C4-2B (cell line): ENCODE results near the gene ZNF558.
A peak's percentile ranks its signal among the peaks of the same experiment; 100 is the strongest.

ENCODE experiments used
- H3K27ac ChIP-seq: fragments of 450-650 bp; 2 replicates; pipeline ENCODE4 v1.5.1; 2017
- ZFX ChIP-seq: fragments of 450-650 bp; IDR thresholded peaks from 2 replicates; pipeline ENCODE4 v1.6.1; 2017
- TF ChIP-seq, protein P1 (sequence below): fragments of 450-650 bp; conservative IDR thresholded peaks from 2 replicates; pipeline ENCODE4 v1.5.1; 2017; ENCODE audit warnings: mild to moderate bottlenecking

The ZNF558 gene

DNA sequence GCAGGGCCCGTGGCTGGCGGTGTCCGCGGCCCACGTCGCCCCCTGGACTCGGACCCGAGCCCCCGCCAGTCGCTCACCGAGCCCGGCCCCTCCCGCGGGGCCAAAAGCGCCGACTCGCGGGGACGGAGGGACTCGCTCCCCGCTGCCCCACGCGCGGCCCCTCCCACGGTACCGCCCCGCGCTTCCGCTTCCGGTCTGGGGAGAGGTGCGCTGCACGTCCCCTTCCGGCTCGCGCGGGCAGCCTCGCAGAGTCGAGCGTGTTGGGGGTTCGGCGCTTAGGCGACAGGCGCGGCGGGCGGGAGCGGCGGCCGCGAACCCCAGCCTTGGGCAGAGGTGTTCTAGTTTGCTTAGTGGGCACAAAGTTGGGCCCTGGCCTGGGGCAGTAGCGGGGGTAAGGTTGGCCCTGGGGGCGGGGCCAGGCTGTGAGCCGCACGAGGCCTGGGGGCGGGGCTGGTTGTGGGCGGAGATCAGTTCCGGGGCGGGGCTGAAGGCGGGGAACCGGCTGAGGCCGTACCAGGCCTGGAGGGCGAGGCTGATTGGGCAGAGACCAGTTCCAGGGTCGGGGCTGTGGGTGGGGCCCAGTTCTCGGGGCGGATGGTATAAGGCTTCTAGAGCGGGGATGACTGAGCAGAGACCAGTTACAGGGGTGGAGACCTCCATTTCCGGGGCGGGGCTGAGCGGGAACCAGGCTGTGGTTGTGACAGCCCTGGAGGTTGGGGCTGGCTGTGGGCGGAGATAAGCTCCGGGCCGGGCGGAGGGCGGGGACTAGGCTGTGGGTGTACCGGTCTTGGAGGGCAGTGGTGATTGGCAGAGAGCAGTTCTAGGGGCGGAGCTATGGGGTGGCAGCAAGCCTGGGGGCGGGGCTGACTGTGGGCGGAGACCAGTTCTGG lies at the start of gene ZNF558, which contains the start of gene MBD3L1:
Gene ZNF558 (minus strand): TSS at position 173 of the 890 bp plus-strand sequence. CDS start 9,645 bp downstream, outside the sequence.
Gene MBD3L1 (plus strand): TSS at position 246 of the 890 bp plus-strand sequence. CDS start 10,302 bp downstream, outside the sequence.
- TF ChIP-seq, protein P1, sequence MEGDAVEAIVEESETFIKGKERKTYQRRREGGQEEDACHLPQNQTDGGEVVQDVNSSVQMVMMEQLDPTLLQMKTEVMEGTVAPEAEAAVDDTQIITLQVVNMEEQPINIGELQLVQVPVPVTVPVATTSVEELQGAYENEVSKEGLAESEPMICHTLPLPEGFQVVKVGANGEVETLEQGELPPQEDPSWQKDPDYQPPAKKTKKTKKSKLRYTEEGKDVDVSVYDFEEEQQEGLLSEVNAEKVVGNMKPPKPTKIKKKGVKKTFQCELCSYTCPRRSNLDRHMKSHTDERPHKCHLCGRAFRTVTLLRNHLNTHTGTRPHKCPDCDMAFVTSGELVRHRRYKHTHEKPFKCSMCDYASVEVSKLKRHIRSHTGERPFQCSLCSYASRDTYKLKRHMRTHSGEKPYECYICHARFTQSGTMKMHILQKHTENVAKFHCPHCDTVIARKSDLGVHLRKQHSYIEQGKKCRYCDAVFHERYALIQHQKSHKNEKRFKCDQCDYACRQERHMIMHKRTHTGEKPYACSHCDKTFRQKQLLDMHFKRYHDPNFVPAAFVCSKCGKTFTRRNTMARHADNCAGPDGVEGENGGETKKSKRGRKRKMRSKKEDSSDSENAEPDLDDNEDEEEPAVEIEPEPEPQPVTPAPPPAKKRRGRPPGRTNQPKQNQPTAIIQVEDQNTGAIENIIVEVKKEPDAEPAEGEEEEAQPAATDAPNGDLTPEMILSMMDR: peak; percentile 71
- TF ChIP-seq ZFX: peak; percentile 76
- H3K27ac ChIP-seq: peak within 1 kb of the TSS; percentile 82

GRCh38 chr19:8881512-8881911 lies 49.4 kb upstream of the ZNF558 start:
- H3K27ac ChIP-seq: no peak overlapping the region
- TF ChIP-seq ZFX: no peak
- TF ChIP-seq, protein P1: no peak

DNA sequence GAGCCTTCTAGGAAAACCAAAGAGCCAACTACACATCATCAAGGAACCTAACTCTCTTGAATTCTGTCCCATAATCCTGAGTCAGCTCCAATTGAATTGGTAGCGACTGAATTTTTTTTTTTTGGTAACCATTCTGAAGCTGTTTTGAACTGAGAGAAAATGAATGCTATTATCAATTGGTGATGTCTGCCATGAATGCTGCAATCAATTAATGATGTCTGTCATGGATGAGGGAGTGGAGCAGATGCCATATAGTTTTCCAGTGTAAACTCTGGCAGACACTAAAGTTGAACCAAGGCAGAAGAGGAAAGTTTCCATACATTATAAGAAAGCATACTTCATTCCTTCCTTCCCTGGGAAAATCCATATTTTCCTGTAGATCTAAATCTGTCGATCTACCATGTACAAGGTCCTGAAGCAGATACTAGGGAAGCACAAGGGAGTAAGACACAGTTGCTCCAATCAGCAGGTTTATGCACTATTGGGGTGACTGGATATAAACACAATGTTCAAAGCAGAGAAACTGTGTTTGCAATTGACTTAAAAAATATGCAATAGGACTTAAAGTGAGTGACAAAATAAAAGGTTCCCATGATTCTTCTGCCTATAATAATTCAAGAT lies 48.9 kb upstream of the ZNF558 start:
- no peak overlapping the region for H3K27ac ChIP-seq
- TF ChIP-seq, protein P1: no peak
- TF ChIP-seq ZFX: no peak

DNA sequence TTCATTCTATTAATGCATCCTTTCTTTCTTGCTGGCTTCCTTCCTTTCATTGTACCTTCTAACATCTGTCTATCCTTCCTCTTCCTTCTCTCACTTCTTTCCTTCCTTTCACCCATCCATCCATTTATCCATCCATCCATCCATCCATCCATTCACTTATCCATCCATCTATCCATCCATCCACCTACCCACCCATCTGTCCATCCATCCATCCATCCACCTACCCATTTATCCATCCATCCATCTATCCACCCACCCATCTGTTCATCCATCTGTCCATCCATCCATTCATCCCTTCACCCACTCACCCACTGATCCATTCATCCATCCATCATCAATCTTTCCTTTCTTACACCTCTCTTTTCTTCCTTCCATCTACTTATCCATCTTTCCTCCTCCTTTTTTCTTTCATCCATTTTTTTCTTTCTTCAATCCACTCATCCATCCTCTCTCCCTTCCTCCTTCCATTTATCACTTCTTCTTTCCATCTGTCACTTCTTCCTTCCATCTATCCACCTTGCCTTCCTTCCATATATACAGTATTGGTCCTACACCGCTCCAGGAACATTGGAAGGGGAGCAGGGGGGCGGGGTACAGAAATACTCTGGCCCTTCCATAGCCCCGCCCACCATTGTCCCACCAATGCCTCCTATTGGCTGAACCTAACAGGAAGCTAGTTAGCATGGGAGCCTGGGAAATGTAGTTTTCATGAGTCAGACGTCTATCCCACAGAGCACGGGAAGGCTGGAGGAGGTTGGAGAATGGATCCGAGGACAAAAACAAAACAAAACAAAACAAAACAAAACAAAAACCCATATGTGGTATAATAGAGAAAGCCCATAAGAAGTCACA lies 46.0 kb upstream of the ZNF558 start:
- TF ChIP-seq, protein P1: no peak
- TF ChIP-seq ZFX: no peak

DNA sequence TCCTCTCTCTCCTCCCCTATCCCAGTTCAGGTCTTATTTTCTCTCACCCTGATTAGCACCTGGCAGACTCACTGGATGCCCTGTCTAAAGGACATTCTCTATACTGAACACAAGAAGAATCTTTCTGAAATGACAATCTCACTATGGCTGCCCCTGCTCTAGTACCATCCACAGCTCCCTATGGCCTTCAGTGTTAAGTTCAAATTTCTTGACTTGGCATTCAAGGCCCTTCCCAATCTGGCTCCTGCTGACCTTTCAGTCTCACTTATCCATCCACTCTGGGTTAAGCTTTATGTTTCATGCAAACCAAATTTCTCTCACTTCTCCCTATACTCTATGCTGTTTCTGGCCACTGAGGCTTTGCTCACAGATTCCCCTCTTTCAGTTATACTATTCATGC lies 34.2 kb upstream of the ZNF558 start:
- no peak overlapping the region for H3K27ac ChIP-seq
- no peak for TF ChIP-seq ZFX
- TF ChIP-seq, protein P1: no peak

More for the DNA sequence above, 46.0 kb upstream of the ZNF558 start:
- no peak overlapping the region for H3K27ac ChIP-seq

DNA sequence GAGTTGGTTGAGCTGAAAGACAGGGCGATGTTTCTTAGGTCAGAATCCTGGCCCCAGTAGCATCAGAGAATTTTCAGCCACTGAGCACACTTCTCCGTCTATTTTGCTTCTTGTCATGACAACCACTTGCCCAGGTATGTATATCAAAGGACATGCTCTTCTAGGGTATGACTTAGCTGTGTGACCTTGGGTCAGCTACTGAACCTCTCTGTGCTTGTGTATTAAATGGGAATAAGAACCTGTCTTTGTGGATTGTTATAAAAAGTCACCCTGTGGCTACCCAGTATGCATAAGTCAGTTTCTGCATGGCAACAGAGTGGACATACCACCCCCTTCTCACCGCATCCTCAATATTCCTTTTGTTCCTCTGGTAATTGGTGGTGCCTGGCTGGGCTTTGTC lies 26.2 kb upstream of the ZNF558 start:
- no peak for TF ChIP-seq ZFX
- TF ChIP-seq, protein P1: no peak
- no peak overlapping the region for H3K27ac ChIP-seq
